Activated naive CD4-positive, alpha-beta T cell treated with anti-CD3 and anti-CD28 coated beads, Interleukin-2, amount 50 U/mL, for 72 hours (primary cell): ENCODE results near the gene LRCH1. TPM values are rescaled to one million over a fixed set of nuclear protein-coding genes. Genes with fewer than 3 reads are reported as not detected.
A peak's percentile ranks its signal among the peaks of the same experiment; 100 is the strongest.

Experiments used
- ATAC-seq, 2 donors: fragments of 150-1000 bp; cut with Tn5 transposase; 2 replicates each; pipeline ENCODE4 v1.10.0; 2021; ENCODE audit warnings: mild to moderate bottlenecking in 2 of 2, moderate library complexity in 2 of 2
- DNase-seq, 2 donors: peaks; one replicate each; pipeline ENCODE4 v3.0.0; 2021 to 2022; ENCODE audit warnings: low spot score in 2 of 2
- H3K27ac Mint-ChIP-seq, 2 donors: one replicate each; pipeline ENCODE4 v1.8.0; 2022; ENCODE audit warnings: mild to moderate bottlenecking in 2 of 2, mixed read lengths in 2 of 2
- H3K36me3 Mint-ChIP-seq, 2 donors: one replicate each; pipeline ENCODE4 v1.8.0; 2022; ENCODE audit warnings: mixed read lengths in 2 of 2
- H3K9me3 Mint-ChIP-seq, 2 donors: one replicate each; pipeline ENCODE4 v1.8.0; 2022; ENCODE audit warnings: mixed read lengths in 2 of 2
- total RNA-seq, 2 donors: library from RNA; stranded (reverse); gene quantifications; one replicate each; pipeline ENCODE4 v1.2.3, GENCODE V29; 2022

LRCH1 gene
- total RNA-seq, 2 donors from 2014 or later = 17.5 to 21.5 TPM

DNA sequence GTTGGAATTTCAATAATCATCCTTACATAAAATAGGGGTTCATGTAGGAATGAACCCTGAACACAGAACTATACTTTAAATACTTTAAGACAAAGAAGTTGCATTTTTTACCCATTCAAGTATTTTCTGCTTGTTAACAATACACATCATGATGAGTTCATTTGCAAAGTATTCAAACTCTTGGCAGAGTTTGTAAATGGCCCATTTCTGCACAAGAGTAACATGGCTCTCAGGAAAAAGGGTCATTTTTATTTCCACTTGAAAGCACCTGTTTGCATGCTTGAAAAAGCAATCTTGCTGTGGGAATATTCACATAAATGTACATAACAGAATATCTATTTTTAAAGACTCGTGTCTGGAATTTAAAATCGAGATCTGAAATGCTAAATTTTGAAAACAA, 225.9 kb downstream of the LRCH1 start:
- Mint-ChIP-seq H3K9me3 (no peaks in the 10 kb centered on the region), H3K27ac (no peak overlapping the region), H3K36me3 (peaks cover 21 to 47% of the 10 kb centered on the region in 2 donors)
- ATAC-seq (no peak), DNase-seq (no peak)

DNA sequence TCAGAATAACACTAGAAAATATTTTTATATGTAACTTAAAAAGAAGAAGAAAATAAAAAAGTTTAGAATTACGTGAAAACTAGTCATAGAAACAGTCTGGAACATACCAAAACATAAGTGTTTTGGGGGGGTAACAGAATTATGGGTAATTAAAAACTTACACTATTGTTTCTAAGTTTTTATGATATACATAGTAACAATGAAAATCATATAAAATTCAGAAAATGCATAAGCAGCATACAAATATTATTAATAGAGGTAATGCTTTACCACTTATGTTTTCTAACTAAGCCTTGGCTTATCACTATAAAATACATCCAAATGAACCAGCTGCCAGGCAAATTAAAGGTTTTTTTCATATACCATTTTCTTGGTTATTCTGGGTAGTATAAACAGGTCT, 229.1 kb downstream of the LRCH1 start:
- Mint-ChIP-seq H3K36me3 (peaks cover 9 to 36% of the 10 kb centered on the region in 2 donors), H3K27ac (no peak overlapping the region), H3K9me3 (no peaks in the 10 kb centered on the region)
- no peak for ATAC-seq
- DNase-seq = no peak

DNA sequence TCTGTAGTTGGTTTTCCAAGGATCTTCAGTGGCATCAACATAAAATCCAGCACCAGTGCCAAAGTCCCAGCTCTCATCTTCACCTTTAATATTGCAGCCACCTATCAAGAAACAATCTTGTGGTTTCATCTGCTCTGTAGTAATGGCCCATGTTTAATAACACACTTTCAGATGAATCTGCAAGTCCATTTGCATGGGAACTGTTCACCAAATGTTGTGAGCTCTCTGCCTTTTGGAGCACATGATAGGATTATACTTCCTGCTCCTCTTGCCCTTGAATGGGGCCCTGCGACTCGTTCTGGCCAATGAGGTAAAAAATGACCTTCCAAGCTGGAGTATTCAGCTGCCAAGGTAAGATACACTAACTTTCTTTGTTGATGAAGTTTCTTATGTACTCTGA, 229.7 kb downstream of the LRCH1 start:
- DNase-seq = no peak
- H3K36me3 Mint-ChIP-seq = peaks cover 9 to 35% of the 10 kb centered on the region in 2 donors
- H3K27ac Mint-ChIP-seq = no peak overlapping the region
- ATAC-seq = no peak
- no peaks in the 10 kb centered on the region for H3K9me3 Mint-ChIP-seq

DNA sequence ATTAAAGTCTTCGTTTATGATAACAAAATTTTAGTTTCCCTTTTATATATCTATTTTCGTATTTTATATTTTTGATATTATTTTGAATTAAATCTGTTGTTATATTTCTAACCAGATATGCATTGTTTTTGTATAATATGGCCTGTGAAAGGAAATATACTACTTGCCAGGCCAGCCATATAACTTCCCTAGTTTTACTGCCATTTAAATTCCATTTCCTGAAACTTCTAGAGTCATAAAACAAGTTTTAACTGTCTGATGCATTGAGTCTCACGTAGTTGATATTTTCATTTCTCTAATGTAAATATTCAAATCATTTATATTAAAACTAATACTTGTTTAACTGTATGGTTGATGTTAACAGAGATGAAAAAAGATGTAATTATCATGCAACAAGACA, 230.5 kb downstream of the LRCH1 start:
- H3K9me3 Mint-ChIP-seq = no peaks in the 10 kb centered on the region
- no peak overlapping the region for H3K27ac Mint-ChIP-seq
- H3K36me3 Mint-ChIP-seq = peaks cover under 1 to 35% of the 10 kb centered on the region in 2 donors
- DNase-seq (no peak), ATAC-seq (no peak)

DNA sequence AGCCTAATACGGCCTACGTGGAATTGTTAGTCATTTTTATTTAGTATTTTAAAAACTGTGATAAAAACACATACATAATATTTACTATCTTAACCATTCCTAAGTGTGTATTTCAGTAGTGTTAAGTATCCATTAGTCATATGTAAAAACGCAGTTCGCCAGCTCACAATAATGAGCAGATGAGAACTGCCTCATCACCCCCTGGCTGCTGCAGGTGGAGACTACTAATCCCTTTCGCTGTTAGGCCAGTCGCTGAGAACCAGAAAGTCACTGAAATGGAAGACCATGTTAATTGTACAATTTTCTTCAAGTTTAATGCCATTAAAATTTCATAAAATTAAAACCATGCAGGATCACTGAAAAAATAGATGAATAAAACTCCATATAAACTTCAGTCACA, 242.4 kb downstream of the LRCH1 start:
- no peak overlapping the region for H3K27ac Mint-ChIP-seq
- DNase-seq (no peak), ATAC-seq (no peak)
- peaks cover 21 to 28% of the 10 kb centered on the region in 2 donors for H3K36me3 Mint-ChIP-seq
- H3K9me3 Mint-ChIP-seq = no peaks in the 10 kb centered on the region

DNA sequence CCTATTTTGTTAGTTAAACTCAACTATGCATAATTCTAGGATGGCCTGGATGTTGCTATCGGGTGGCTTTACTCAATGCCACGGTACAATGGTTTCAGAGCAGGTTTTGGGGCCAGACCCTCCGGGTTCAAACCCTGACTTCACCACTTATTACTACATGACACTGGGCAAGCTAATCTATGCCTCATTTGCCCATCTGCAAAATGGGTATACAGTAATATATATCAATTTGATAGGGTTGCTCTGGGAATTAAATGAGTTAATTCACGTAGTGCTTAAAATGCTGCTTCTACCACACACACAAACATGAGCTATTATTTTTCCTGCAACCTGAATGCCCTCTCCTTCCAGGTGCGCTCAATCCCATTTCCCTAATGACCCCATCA, 243.2 kb downstream of the LRCH1 start:
- peaks cover 14 to 20% of the 10 kb centered on the region in 2 donors for H3K36me3 Mint-ChIP-seq
- peak overlapping the region; percentile 95 to 99 for H3K27ac Mint-ChIP-seq
- ATAC-seq (no peak), DNase-seq (no peak)
- H3K9me3 Mint-ChIP-seq = no peaks in the 10 kb centered on the region

DNA sequence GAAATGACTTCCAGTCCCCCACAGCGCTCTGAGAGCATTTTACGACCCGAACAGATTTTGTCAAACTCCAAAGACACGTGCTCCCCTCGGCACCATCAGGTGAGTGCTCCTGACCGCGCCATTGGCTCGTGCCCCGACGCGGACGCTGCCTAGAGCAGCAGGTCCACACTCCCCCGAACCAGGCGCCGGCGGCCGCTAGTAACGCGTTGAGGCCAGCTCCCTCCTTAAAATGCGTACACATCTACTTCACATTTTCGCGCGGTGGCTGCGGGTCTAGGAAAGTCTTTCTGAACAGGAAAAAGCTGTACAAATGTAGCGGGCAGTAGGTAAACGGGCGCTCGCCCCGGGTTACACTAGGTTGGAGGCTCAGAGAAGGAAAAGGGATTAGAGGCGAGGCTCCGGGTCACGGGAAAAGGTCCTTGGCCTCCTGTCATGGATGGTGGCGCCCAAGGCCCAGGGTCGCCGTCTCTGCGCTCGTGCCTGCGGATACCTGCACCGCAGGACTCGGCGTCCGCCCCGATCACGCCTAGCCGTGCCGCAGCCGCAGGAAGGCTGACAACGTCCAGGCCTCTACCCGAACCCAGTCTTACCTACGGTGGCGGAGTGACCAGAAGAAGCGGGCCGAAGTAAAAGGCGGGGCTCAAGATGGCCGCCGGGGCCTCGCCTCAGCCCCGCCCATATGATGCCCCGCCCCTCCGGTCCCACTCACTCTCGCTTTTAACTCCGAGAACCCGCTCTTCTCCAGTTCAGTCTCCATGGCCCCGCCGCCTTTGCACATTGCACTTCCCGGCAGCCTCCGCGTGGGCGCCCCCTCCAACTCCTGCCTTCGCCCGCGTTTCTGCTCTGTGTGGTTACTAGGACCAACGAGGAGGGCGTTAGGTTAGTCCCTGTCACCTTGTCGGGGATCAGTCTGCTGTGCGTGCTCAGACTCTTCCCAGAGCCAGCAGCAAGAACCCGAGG, 243.8 kb downstream of the LRCH1 start, which contains the start of gene ESD:
Gene ESD (minus strand): TSS at position 647 of the 960 bp plus-strand sequence. CDS start 5,748 bp downstream, outside the sequence.
- peak; percentile 92 to 94 for ATAC-seq
- Mint-ChIP-seq H3K9me3 (no peaks in the 10 kb centered on the region), H3K27ac (peak within 1 kb of the TSS; percentile 95 to 99), H3K36me3 (peaks cover 14 to 20% of the 10 kb centered on the region in 2 donors)
- DNase-seq = peak; percentile 89 to 92

DNA sequence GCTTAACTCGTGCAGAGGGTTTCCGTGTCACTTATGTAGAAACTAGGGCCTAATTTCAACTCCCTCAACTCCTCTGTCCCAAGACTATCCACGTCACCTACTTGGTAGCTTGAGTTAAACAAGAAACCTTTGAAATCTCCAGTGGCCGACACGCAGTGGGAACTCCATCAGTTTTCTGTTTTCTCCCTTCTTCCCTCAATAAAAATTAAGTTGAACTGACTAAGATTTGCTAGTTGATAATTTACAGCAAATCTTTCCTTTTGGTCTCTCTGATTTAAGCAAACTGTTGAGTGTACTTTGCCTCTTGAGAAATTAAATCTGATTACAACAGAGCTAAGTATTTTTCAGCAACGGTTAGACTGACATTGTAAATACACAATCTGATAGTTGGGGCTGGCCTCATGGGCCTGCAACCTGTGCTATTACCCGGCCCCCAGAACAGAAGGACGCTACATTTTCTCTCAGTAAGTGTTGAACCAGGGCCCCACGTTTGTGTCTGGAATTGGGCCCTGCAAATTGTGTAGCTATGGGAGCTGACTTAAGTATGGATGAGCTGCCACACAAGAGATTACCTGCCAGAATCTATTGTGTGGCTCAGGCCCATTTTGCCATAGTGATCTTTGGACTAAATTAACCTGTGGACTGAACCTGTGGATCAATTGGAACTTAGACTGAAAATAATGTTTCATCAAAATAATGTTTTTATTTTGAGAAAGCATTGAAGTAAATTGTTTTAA, 244.7 kb downstream of the LRCH1 start:
- Mint-ChIP-seq H3K27ac (peak overlapping the region; percentile 95 to 99), H3K36me3 (peaks cover 14 to 20% of the 10 kb centered on the region in 2 donors), H3K9me3 (no peaks in the 10 kb centered on the region)
- DNase-seq = no peak
- ATAC-seq = no peak

DNA sequence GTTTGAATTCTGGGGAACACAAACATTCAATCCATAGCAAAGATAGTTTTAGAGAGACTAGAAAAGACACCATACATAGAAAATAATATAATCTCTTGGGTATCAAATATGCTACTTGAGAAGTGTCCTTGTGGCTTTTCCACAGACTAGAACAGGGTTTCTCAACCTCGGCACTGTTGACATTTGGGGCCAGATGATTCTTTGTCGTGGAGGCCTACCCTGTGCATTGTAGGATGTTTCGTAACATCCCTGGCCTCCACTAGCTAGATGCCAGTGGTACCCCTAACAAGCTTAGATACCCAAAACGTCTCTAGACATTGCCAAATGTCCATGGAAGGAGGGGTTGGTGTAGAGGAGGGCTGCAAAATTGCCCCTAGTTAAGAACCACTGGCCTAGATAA, 246.2 kb downstream of the LRCH1 start:
- DNase-seq = no peak
- Mint-ChIP-seq H3K36me3 (peaks cover 14 to 20% of the 10 kb centered on the region in 2 donors), H3K9me3 (no peaks in the 10 kb centered on the region), H3K27ac (no peak overlapping the region)
- no peak for ATAC-seq

DNA sequence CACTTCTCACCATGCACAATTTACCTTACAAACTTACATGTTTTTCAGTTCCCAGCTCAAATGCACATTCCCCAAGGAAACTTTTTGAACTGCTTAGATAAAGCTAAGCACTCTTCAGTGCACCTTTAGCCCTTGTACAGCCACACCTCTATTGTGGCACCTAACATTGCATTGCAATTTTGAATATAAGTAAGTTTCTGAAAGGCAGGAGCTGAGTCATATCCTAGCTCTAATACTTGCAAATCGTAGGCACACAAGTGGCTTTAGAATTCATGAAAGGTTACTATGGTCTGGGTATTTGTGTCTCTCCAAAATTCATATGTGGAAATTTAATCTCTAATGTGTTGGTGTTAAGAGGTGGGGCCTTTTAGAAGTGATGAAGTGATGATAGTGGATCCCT, 248.9 kb downstream of the LRCH1 start:
- ATAC-seq (no peak), DNase-seq (no peak)
- H3K9me3 Mint-ChIP-seq = no peaks in the 10 kb centered on the region
- H3K36me3 Mint-ChIP-seq = peaks cover 0 to under 1% of the 10 kb centered on the region in 2 donors
- no peak overlapping the region for H3K27ac Mint-ChIP-seq

Other genes with a start within 250 kb of the LRCH1 start
- 1 to 10 TPM; 1.2 to 3.9 TPM for gene RUBCNL, start 165.9 kb upstream of the LRCH1 start, total RNA-seq
- 100 to 1,000 TPM; 113 to 137 TPM for gene ESD, start 244.0 kb downstream of the LRCH1 start, total RNA-seq